Loucy (cell line): ENCODE data around the gene LRCH1.

Experiments
- H2AFZ ChIP-seq: fragments of 200-600 bp; sonication (generic); 2 replicates; pipeline ENCODE4 v1.6.0; 2016; ENCODE audit warnings: antibody characterized with exemption, mild to moderate bottlenecking, low read length, moderate library complexity
- H3F3A ChIP-seq: fragments of 200-600 bp; 2 replicates; pipeline ENCODE4 v1.6.0; 2016; ENCODE audit warnings: antibody characterized with exemption, low read depth, mild to moderate bottlenecking
- H3K27me3 ChIP-seq: fragments of 200-600 bp; sonication (generic); 2 replicates; pipeline ENCODE4 v1.6.1; 2014; ENCODE audit warnings: low read length, mild to moderate bottlenecking; ENCODE audit not compliant: insufficient read depth, poor library complexity, severe bottlenecking
- H3K36me3 ChIP-seq: fragments of 200-600 bp; sonication (generic); 2 replicates; pipeline ENCODE4 v1.6.1; 2016; ENCODE audit warnings: low read length; ENCODE audit not compliant: insufficient read depth
- H3K4me1 ChIP-seq: fragments of 200-600 bp; sonication (generic); 2 replicates; pipeline ENCODE4 v1.5.1; 2014; ENCODE audit warnings: low read length, mild to moderate bottlenecking; ENCODE audit not compliant: insufficient read depth, poor library complexity, severe bottlenecking
- H3K4me2 ChIP-seq: fragments of 200-600 bp; sonication (generic); 2 replicates; pipeline ENCODE4 v1.6.0; 2014; ENCODE audit warnings: antibody characterized with exemption, low read length, low read depth, mild to moderate bottlenecking; ENCODE audit not compliant: poor library complexity, severe bottlenecking
- H3K4me3 ChIP-seq: fragments of 200-600 bp; sonication (generic); 2 replicates; pipeline ENCODE4 v1.5.1; 2014; ENCODE audit warnings: low read length, mild to moderate bottlenecking, mixed read lengths; ENCODE audit not compliant: poor library complexity, severe bottlenecking
- H3K79me2 ChIP-seq: fragments of 200-600 bp; sonication (generic); 2 replicates; pipeline ENCODE4 v1.6.1; 2014; ENCODE audit warnings: low read length; ENCODE audit not compliant: insufficient read depth
- H3K9ac ChIP-seq: fragments of 200-600 bp; sonication (generic); 2 replicates; pipeline ENCODE4 v1.6.0; 2014; ENCODE audit warnings: mild to moderate bottlenecking, low read depth, low read length, moderate library complexity; ENCODE audit not compliant: poor library complexity, severe bottlenecking
- H3K9me2 ChIP-seq: fragments of 200-600 bp; sonication (generic); replicated peaks from 2 replicates; pipeline ENCODE4 v1.6.1; 2016; ENCODE audit warnings: low read depth, low read length, mixed read lengths
- H3K9me3 ChIP-seq: fragments of 200-600 bp; sonication (generic); 2 replicates; pipeline ENCODE4 v1.6.1; 2014; ENCODE audit warnings: mild to moderate bottlenecking, antibody characterized with exemption, low read length, low read depth; ENCODE audit not compliant: insufficient read depth
- H4K20me1 ChIP-seq: fragments of 200-600 bp; sonication (generic); 2 replicates; pipeline ENCODE4 v1.6.0; 2014; ENCODE audit warnings: antibody characterized with exemption, low read length, mild to moderate bottlenecking; ENCODE audit not compliant: insufficient read depth, poor library complexity, severe bottlenecking
- EZH2phosphoT487 ChIP-seq: fragments of 200-600 bp; IDR thresholded peaks from 2 replicates; pipeline ENCODE4 v1.6.1; 2018; ENCODE audit warnings: antibody characterized with exemption, mild to moderate bottlenecking, moderate library complexity, borderline replicate concordance
- TF ChIP-seq, protein P1 (sequence below): fragments of 200-600 bp; sonication (generic); conservative IDR thresholded peaks from 2 replicates; pipeline ENCODE4 v1.5.1; 2014; ENCODE audit warnings: mild to moderate bottlenecking, antibody characterized with exemption, low read length

LRCH1 gene

DNA sequence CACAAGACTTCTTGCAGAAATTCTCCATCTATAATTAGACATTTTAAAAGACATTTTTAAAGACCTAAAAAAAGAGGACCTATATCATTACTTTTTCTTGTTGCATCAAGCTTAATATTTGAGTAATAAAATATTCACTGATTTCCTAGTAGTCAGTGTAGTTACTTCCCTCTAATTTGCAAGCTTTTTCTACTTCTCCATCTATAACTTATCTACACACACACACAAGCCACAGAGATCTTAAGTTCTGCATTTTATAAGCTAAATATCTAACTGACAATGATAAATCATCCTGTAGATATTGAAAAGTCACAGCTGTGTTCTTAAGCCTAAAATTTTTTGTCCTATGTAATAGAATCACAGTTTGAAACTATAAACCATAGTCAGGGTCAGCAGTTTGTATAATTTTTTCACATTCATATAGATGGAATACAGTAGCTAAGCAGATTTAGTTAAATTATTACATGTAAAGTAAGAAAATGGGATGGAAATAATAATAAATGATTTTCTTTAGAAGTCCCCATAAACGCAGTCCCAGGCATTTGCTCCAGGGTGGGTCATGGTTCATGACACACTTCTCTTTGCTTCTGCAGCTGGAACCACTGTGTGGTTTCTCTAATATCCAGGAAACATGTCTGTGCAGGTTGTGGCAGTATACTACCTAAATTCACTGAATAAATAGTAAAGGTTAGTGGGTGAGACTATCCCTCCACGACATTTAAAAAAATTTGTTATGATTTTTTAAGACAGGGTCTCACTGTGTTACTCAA is 183.8 kb downstream of the LRCH1 start:
- Histone ChIP-seq H2AFZ (no peak overlapping the region), H3K4me2 (no peak overlapping the region), H3K9me2 (no peaks in the 10 kb centered on the region), H4K20me1 (no peaks in the 10 kb centered on the region), H3K4me3 (no peak overlapping the region), H3K9ac (no peak overlapping the region), H3K79me2 (no peaks in the 10 kb centered on the region), H3K9me3 (no peaks in the 10 kb centered on the region), H3K27me3 (no peaks in the 10 kb centered on the region), H3F3A (no peaks in the 10 kb centered on the region), H3K36me3 (peaks cover 34% of the 10 kb centered on the region; the same call in 1 of the 2 replicates), H3K4me1 (peaks cover 21% of the 10 kb centered on the region)
- no peak for TF ChIP-seq EZH2phosphoT487
- TF ChIP-seq, protein P1, sequence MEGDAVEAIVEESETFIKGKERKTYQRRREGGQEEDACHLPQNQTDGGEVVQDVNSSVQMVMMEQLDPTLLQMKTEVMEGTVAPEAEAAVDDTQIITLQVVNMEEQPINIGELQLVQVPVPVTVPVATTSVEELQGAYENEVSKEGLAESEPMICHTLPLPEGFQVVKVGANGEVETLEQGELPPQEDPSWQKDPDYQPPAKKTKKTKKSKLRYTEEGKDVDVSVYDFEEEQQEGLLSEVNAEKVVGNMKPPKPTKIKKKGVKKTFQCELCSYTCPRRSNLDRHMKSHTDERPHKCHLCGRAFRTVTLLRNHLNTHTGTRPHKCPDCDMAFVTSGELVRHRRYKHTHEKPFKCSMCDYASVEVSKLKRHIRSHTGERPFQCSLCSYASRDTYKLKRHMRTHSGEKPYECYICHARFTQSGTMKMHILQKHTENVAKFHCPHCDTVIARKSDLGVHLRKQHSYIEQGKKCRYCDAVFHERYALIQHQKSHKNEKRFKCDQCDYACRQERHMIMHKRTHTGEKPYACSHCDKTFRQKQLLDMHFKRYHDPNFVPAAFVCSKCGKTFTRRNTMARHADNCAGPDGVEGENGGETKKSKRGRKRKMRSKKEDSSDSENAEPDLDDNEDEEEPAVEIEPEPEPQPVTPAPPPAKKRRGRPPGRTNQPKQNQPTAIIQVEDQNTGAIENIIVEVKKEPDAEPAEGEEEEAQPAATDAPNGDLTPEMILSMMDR: peak; percentile 13; the same call in 1 of the 2 replicates

DNA sequence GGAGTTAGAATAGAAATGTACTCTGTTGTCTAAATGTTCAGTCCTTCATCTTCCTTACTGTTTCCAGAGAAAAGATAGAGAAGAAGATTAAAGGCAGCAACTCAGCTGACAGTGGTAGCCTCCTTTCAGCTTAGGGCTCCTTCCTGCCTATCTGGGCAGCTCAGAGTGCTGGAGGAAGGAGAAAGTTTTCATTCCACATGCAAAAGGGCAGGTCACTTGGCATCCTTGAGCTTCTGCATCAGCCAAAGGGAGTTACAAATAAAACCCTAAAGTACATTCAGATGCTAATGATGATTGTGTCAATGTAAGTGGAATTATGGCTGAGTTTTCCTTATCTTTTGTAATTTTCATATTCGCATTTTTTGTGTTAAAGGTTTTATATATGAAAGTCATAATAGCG is 185.1 kb downstream of the LRCH1 start:
- peaks cover 23% of the 10 kb centered on the region; the same call in 1 of the 2 replicates for H3K36me3 ChIP-seq

DNA sequence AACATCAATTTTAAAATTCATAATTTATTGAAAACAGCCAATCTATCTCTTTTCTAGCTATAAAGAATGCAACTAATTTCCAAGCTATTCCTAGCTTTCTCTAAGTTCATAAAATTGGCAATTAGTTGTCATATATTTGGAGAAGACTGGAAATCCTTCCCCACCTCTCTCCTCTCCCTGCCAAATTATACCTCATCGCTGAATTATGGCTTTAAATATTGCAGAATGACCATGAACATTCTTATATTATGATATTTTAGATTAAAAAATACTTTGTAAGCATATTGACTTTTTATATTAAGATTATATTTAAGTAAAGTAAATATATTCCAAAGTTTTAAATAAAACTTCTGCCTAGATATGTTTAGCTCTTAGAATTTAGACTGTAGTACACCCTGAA is 185.8 kb downstream of the LRCH1 start:
- TF ChIP-seq, protein P1: no peak
- TF ChIP-seq EZH2phosphoT487: no peak
- H3K36me3 ChIP-seq: peaks cover 17% of the 10 kb centered on the region; the same call in 1 of the 2 replicates
- no peaks in the 10 kb centered on the region for H3K9me3 ChIP-seq

More for the DNA sequence above, 185.1 kb downstream of the LRCH1 start:
- Histone ChIP-seq H3K79me2 (no peaks in the 10 kb centered on the region), H3K9me2 (no peaks in the 10 kb centered on the region), H3F3A (no peaks in the 10 kb centered on the region), H3K9me3 (no peaks in the 10 kb centered on the region), H3K9ac (no peak overlapping the region), H3K27me3 (no peaks in the 10 kb centered on the region), H3K4me2 (no peak overlapping the region), H2AFZ (no peak overlapping the region), H3K4me3 (no peak overlapping the region), H3K4me1 (peaks cover 21% of the 10 kb centered on the region), H4K20me1 (no peaks in the 10 kb centered on the region)
- TF ChIP-seq EZH2phosphoT487: no peak
- TF ChIP-seq, protein P1: no peak

More for the DNA sequence above, 185.8 kb downstream of the LRCH1 start:
- H3K27me3 ChIP-seq: no peaks in the 10 kb centered on the region
- no peaks in the 10 kb centered on the region for H3K79me2 ChIP-seq
- H3K9me2 ChIP-seq: no peaks in the 10 kb centered on the region
- H3K9ac ChIP-seq: no peak overlapping the region
- H3F3A ChIP-seq: no peaks in the 10 kb centered on the region
- no peak overlapping the region for H3K4me3 ChIP-seq
- no peak overlapping the region for H2AFZ ChIP-seq
- H3K4me1 ChIP-seq: peaks cover 21% of the 10 kb centered on the region
- no peaks in the 10 kb centered on the region for H4K20me1 ChIP-seq
- no peak overlapping the region for H3K4me2 ChIP-seq
